HEK293 (cell line): ENCODE results near the gene PCLAF.
A peak's percentile ranks its signal among the peaks of the same experiment; 100 is the strongest.

Experiments used
- HOXA7 ChIP-seq: sonication (generic); formaldehyde crosslinking; IDR thresholded peaks from 2 replicates; pipeline ENCODE4 v1.8.1; 2022; ENCODE audit warnings: missing genetic modification reagents, borderline replicate concordance
- TCF7L2 ChIP-seq: IDR thresholded peaks from 2 replicates; pipeline ENCODE4 v1.6.1; 2011; ENCODE audit warnings: low read depth, mild to moderate bottlenecking, inconsistent platforms, low read length, moderate library complexity, borderline replicate concordance
- YY2 ChIP-seq: fragments of 450-650 bp; formaldehyde crosslinking; IDR thresholded peaks from 2 replicates; pipeline ENCODE4 v1.5.1; 2016; ENCODE audit warnings: missing biosample characterization, missing genetic modification characterization
- ZNF114 ChIP-seq: fragments of 450-650 bp; formaldehyde crosslinking; IDR thresholded peaks from 2 replicates; pipeline ENCODE4 v1.5.0; 2017; ENCODE audit warnings: missing biosample characterization, missing genetic modification characterization
- ZNF248 ChIP-seq: fragments of 450-650 bp; formaldehyde crosslinking; IDR thresholded peaks from 2 replicates; pipeline ENCODE4 v1.5.1; 2017; ENCODE audit warnings: missing biosample characterization, missing genetic modification characterization
- ZNF274 ChIP-seq, 2 experiments: fragments of 200-500 bp in 1 of 2; fragments of 450-650 bp in 1 of 2; sonication (Bioruptor generic) in 1 of 2; formaldehyde crosslinking in 1 of 2; IDR thresholded peaks; 2 replicates each; pipeline versions ENCODE4 v1.5.1 to v1.6.1; 2014 to 2016; ENCODE audit warnings: borderline replicate concordance in 1 of 2, inconsistent platforms in 1 of 2, low read length in 1 of 2, missing biosample characterization in 1 of 2, missing genetic modification characterization in 1 of 2
- ZNF629 ChIP-seq: fragments of 450-650 bp; formaldehyde crosslinking; IDR thresholded peaks from 2 replicates; pipeline ENCODE4 v1.5.1; 2017; ENCODE audit warnings: missing biosample characterization, missing genetic modification characterization
- TF ChIP-seq, protein P1 (sequence below): fragments of 450-650 bp; formaldehyde crosslinking; IDR thresholded peaks from 2 replicates; pipeline ENCODE4 v1.5.1; 2016; ENCODE audit warnings: missing biosample characterization, missing genetic modification characterization
- TF ChIP-seq, protein P2 (sequence below): fragments of 450-650 bp; formaldehyde crosslinking; IDR thresholded peaks from 2 replicates; pipeline ENCODE4 v1.5.1; 2016; ENCODE audit warnings: missing biosample characterization, missing genetic modification characterization

DNA sequence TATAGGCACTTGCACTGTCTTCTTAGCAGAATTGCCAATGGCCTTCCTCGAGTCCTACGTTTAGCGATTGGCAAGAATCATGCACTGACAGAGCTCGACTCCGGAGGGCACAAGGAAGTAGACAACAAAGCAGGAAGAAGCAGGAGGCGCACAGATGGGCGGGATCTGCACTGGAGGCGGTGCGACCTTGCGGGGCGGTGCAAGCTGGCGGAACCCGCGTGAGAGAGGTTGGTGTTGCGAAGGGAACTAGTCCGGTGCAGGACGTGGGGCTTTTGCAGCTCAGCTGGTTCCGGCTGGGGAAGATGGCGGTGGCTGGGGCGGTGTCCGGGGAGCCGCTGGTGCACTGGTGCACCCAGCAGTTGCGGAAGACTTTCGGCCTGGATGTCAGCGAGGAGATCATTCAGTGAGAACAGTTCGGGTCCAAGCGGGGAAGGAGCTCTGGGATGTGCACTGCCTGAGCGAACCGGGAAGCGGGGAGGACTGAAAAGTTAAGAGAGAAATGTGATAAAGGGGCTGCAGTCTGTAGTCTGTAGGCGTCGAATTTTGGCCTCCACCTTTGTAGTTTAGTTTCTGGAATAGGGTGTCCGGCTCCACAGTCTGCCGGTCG, 6.4 kb upstream of the PCLAF start, which contains the start of gene TRIP4:
- TF ChIP-seq, protein P1, sequence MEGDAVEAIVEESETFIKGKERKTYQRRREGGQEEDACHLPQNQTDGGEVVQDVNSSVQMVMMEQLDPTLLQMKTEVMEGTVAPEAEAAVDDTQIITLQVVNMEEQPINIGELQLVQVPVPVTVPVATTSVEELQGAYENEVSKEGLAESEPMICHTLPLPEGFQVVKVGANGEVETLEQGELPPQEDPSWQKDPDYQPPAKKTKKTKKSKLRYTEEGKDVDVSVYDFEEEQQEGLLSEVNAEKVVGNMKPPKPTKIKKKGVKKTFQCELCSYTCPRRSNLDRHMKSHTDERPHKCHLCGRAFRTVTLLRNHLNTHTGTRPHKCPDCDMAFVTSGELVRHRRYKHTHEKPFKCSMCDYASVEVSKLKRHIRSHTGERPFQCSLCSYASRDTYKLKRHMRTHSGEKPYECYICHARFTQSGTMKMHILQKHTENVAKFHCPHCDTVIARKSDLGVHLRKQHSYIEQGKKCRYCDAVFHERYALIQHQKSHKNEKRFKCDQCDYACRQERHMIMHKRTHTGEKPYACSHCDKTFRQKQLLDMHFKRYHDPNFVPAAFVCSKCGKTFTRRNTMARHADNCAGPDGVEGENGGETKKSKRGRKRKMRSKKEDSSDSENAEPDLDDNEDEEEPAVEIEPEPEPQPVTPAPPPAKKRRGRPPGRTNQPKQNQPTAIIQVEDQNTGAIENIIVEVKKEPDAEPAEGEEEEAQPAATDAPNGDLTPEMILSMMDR (tag by site-specific recombination), result peak; percentile 71
- TF ChIP-seq HOXA7 (CRISPR knock-in tag), result no peak
- peak; percentile 88 for TF ChIP-seq ZNF629 (tag by site-specific recombination)
- peak; percentile 98 for TF ChIP-seq YY2
- no peak for TF ChIP-seq ZNF274 (IDR thresholded peaks at IDR 0.05; ENCODE audit: low read length)
- no peak for TF ChIP-seq ZNF274 (tag by site-specific recombination; IDR thresholded peaks at IDR 0.05; ENCODE audit: borderline replicate concordance)
- no peak for TF ChIP-seq ZNF114 (tag by site-specific recombination)
- TF ChIP-seq, protein P2, sequence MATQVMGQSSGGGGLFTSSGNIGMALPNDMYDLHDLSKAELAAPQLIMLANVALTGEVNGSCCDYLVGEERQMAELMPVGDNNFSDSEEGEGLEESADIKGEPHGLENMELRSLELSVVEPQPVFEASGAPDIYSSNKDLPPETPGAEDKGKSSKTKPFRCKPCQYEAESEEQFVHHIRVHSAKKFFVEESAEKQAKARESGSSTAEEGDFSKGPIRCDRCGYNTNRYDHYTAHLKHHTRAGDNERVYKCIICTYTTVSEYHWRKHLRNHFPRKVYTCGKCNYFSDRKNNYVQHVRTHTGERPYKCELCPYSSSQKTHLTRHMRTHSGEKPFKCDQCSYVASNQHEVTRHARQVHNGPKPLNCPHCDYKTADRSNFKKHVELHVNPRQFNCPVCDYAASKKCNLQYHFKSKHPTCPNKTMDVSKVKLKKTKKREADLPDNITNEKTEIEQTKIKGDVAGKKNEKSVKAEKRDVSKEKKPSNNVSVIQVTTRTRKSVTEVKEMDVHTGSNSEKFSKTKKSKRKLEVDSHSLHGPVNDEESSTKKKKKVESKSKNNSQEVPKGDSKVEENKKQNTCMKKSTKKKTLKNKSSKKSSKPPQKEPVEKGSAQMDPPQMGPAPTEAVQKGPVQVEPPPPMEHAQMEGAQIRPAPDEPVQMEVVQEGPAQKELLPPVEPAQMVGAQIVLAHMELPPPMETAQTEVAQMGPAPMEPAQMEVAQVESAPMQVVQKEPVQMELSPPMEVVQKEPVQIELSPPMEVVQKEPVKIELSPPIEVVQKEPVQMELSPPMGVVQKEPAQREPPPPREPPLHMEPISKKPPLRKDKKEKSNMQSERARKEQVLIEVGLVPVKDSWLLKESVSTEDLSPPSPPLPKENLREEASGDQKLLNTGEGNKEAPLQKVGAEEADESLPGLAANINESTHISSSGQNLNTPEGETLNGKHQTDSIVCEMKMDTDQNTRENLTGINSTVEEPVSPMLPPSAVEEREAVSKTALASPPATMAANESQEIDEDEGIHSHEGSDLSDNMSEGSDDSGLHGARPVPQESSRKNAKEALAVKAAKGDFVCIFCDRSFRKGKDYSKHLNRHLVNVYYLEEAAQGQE (tag by site-specific recombination), result no peak
- no peak for TF ChIP-seq TCF7L2
- TF ChIP-seq ZNF248 (tag by site-specific recombination), result no peak
